Body of pancreas (tissue), 4 donors: Measurements from ENCODE around the gene WDFY4. TPM values are rescaled to one million over a fixed set of nuclear protein-coding genes. Genes with fewer than 3 reads are reported as not detected.

Experiments used
- ATAC-seq: fragments of 150-250 bp; one replicate; pipeline ENCODE4 v1.9.1; 2016
- DNase-seq, 4 donors: peaks; one replicate each; pipeline ENCODE4 v3.0.0-alpha.2; 2019
- H3K27ac ChIP-seq, 4 donors: fragments of 200-600 bp; sonication (generic); 1 replicate in 3 of 4; 2 replicates in 1 of 4; pipeline versions ENCODE4 v1.5.1 to v1.6.1; 2016 to 2019; ENCODE audit warnings: mild to moderate bottlenecking in 1 of 4, mixed read lengths in 1 of 4, moderate library complexity in 1 of 4
- H3K27me3 ChIP-seq, 2 donors: fragments of 200-600 bp; sonication (generic); one replicate each; pipeline ENCODE4 v1.6.0; 2016; ENCODE audit warnings: mild to moderate bottlenecking in 1 of 2
- H3K36me3 ChIP-seq, 2 donors: fragments of 200-600 bp; sonication (generic); replicated peaks in 1 of 2; 2 replicates each; pipeline ENCODE4 v1.5.1; 2016; ENCODE audit warnings: low read depth in 2 of 2; ENCODE audit not compliant: insufficient read depth in 1 of 2
- H3K4me1 ChIP-seq: fragments of 200-600 bp; sonication (generic); one replicate; pipeline ENCODE4 v1.6.0; 2016
- H3K4me3 ChIP-seq, 2 donors: fragments of 200-600 bp; sonication (generic); 1 replicate in 1 of 2; 2 replicates in 1 of 2; pipeline ENCODE4 v1.5.1; 2016 to 2019
- H3K9me3 ChIP-seq, 3 donors: fragments of 200-600 bp; sonication (generic); 1 replicate in 2 of 3; 2 replicates in 1 of 3; pipeline ENCODE4 v1.5.1; 2016
- POLR2A ChIP-seq, 3 donors: fragments of 450-650 bp; IDR thresholded peaks; one replicate each; pipeline ENCODE4 v1.6.1; 2016; ENCODE audit warnings: antibody characterized with exemption in 3 of 3, mild to moderate bottlenecking in 2 of 3
- WGBS, 2 donors: methylation state at CpG; one replicate each; pipeline ENCODE4 v1.1.5; 2017; 5-methylcytosine and 5-hydroxymethylcytosine counted together
- intact Hi-C: fragments of 100-400 bp; cut with DNase I; formaldehyde crosslinking; loops from one replicate; pipeline ENCODE4 v1.15.1; 2023
- total RNA-seq, 2 donors: library from RNA; depleted of rRNA; stranded (reverse); fragments of >200 nt; gene quantifications; one replicate each; pipeline ENCODE4 v1.1.0, GENCODE V29; 2016
- TF ChIP-seq, protein P1 (sequence below), 7 experiments: fragments of 450-650 bp in 4 of 7; fragments of 200-600 bp in 3 of 7; sonication (generic) in 3 of 7; IDR thresholded peaks; one replicate each; pipeline ENCODE4 v1.5.1; 2016 to 2019; ENCODE audit warnings: antibody characterized with exemption in 7 of 7

The WDFY4 gene
- total RNA-seq, 2 donors from 2014 or later: 0.66 to 2.3 TPM

DNA sequence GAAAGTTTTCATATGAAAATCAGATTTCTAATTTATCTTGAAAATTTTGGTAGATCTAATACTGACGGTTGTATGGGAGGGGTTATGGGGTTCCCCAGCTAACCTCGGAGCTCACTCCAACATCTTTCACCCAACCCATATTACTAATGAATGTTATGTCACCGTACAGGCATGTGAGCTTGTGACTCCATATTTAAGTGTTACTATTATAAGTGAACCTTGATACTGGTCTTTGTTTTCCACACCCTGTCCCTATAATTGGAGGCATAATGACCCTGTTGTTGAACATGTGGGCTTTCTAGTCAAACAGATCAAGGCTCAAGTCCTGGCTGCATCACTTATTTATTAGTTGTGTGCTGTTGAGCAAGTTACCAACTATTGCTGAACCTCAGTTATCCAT lies 27.2 kb downstream of the WDFY4 start:
- WGBS, 2 donors: 71 to 77% methylated on average over 3 of the region's 3 CpGs
- intact Hi-C loops: no loop called here

GRCh38 chr10:48714088-48714487 lies 29.4 kb downstream of the WDFY4 start:
- H3K4me1 ChIP-seq: no peaks in the 10 kb centered on the region
- H3K9me3 ChIP-seq: peaks cover 0 to 6% (median 0%) of the 10 kb centered on the region in 3 donors
- no peak for TF ChIP-seq POLR2A (IDR thresholded peaks at IDR 0.05)
- TF ChIP-seq, protein P1, sequence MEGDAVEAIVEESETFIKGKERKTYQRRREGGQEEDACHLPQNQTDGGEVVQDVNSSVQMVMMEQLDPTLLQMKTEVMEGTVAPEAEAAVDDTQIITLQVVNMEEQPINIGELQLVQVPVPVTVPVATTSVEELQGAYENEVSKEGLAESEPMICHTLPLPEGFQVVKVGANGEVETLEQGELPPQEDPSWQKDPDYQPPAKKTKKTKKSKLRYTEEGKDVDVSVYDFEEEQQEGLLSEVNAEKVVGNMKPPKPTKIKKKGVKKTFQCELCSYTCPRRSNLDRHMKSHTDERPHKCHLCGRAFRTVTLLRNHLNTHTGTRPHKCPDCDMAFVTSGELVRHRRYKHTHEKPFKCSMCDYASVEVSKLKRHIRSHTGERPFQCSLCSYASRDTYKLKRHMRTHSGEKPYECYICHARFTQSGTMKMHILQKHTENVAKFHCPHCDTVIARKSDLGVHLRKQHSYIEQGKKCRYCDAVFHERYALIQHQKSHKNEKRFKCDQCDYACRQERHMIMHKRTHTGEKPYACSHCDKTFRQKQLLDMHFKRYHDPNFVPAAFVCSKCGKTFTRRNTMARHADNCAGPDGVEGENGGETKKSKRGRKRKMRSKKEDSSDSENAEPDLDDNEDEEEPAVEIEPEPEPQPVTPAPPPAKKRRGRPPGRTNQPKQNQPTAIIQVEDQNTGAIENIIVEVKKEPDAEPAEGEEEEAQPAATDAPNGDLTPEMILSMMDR (IDR thresholded peaks at IDR 0.05): no peak
- ATAC-seq: no peak
- H3K36me3 ChIP-seq: no peaks in the 10 kb centered on the region
- H3K4me3 ChIP-seq: no peak overlapping the region
- H3K27ac ChIP-seq: no peak overlapping the region
- intact Hi-C loops: no loop called here
- H3K27me3 ChIP-seq: no peaks in the 10 kb centered on the region
- no peak for DNase-seq

More for the DNA sequence above, 27.2 kb downstream of the WDFY4 start:
- no peak overlapping the region for H3K4me3 ChIP-seq
- ATAC-seq (no peak), DNase-seq (no peak)
- peaks cover 0 to 6% (median 0%) of the 10 kb centered on the region in 3 donors for H3K9me3 ChIP-seq
- no peaks in the 10 kb centered on the region for H3K4me1 ChIP-seq
- TF ChIP-seq, protein P1 (IDR thresholded peaks at IDR 0.05): no peak
- TF ChIP-seq POLR2A (IDR thresholded peaks at IDR 0.05): no peak
- H3K27me3 ChIP-seq: no peaks in the 10 kb centered on the region
- no peaks in the 10 kb centered on the region for H3K36me3 ChIP-seq
- no peak overlapping the region for H3K27ac ChIP-seq

- intact Hi-C loops: no loop called here
- H3K36me3 ChIP-seq: no peaks in the 10 kb centered on the region
- no peak overlapping the region for H3K4me3 ChIP-seq
- H3K27ac ChIP-seq: no peak overlapping the region
- peaks cover 0 to 6% (median 0%) of the 10 kb centered on the region in 3 donors for H3K9me3 ChIP-seq
- no peaks in the 10 kb centered on the region for H3K4me1 ChIP-seq
- WGBS, 2 donors: 52 to 54% methylated on average over 4 of the region's 4 CpGs
- no peak for TF ChIP-seq POLR2A (IDR thresholded peaks at IDR 0.05)
- TF ChIP-seq, protein P1 (IDR thresholded peaks at IDR 0.05): no peak
- no peak for ATAC-seq
- H3K27me3 ChIP-seq: no peaks in the 10 kb centered on the region
- DNase-seq: no peak
These were observed 31.7 kb downstream of the WDFY4 start for GRCh38 chr10:48716416-48716815.

GRCh38 chr10:48720611-48721010 lies 35.9 kb downstream of the WDFY4 start:
- Histone ChIP-seq H3K4me1 (no peaks in the 10 kb centered on the region), H3K27me3 (no peaks in the 10 kb centered on the region), H3K36me3 (no peaks in the 10 kb centered on the region), H3K4me3 (no peak overlapping the region), H3K9me3 (no peaks in the 10 kb centered on the region), H3K27ac (no peak overlapping the region)
- ATAC-seq (no peak), DNase-seq (no peak)
- 51 to 58% methylated on average over 5 of the region's 5 CpGs for WGBS, 2 donors
- intact Hi-C loops: no loop called here
- TF ChIP-seq POLR2A (IDR thresholded peaks at IDR 0.05): no peak
- TF ChIP-seq, protein P1 (IDR thresholded peaks at IDR 0.05): no peak
